Measurements from ENCODE around the gene CBY2. TPM values are rescaled to one million over a fixed set of nuclear protein-coding genes. Genes with fewer than 3 reads are reported as not detected.
"Not testable (repeated sequence)": the region's sequence is repeated elsewhere in the genome, so short reads cannot be mapped to it uniquely, and the experiment has no call there.

The CBY2 gene
- total RNA-seq, 1 donor: not detected

DNA sequence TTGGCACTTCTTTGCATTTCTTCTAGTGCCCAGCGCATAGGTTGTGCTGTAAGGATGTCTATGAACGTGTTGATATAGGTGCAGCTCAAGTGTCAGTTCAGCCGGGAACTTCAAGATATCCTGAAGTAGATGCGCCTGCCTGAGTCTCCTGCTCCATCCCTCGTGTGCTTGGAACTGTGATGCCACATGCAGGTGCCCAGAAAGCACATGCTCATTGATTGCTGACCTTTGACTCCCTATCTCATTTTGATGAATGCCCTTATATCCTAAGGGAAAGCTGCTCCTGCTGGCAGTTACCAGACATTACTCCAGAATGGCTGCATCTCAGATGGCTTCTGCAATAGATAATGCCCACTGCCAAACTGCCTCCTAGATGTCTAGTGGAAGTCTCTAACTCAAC is 40.9 kb downstream of the CBY2 start:
- TF ChIP-seq, protein P1, sequence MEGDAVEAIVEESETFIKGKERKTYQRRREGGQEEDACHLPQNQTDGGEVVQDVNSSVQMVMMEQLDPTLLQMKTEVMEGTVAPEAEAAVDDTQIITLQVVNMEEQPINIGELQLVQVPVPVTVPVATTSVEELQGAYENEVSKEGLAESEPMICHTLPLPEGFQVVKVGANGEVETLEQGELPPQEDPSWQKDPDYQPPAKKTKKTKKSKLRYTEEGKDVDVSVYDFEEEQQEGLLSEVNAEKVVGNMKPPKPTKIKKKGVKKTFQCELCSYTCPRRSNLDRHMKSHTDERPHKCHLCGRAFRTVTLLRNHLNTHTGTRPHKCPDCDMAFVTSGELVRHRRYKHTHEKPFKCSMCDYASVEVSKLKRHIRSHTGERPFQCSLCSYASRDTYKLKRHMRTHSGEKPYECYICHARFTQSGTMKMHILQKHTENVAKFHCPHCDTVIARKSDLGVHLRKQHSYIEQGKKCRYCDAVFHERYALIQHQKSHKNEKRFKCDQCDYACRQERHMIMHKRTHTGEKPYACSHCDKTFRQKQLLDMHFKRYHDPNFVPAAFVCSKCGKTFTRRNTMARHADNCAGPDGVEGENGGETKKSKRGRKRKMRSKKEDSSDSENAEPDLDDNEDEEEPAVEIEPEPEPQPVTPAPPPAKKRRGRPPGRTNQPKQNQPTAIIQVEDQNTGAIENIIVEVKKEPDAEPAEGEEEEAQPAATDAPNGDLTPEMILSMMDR (IDR thresholded peaks at IDR 0.05; ENCODE audit: insufficient read depth, low read depth, low read length): no peak
- no peak for DNase-seq (ENCODE audit: low read depth)
- no peak overlapping the region for H3K4me3 ChIP-seq (ENCODE audit: low read depth, low read length)

DNA sequence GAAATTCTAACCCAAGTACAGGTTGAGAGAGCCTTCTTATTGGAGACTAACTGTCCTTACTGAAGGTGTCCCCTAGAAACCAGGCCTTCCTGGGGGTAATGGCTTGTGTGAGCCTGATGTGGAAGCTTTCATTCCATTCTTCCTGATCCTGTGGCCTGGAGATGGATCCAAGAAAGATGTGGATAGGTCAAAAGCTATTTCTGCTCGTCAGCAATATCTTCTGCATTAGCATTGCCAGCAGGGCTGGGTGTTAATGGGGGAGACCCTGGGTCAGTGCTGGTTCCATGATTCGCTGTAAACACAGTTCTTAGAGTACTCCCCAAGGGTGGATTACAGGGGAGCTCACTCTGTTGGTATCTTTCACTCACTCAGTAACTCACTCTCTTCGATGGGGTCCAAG is 42.9 kb downstream of the CBY2 start:
- DNase-seq (ENCODE audit: low read depth): no peak
- H3K4me3 ChIP-seq (ENCODE audit: low read depth, low read length): no peak overlapping the region
- TF ChIP-seq, protein P1 (IDR thresholded peaks at IDR 0.05; ENCODE audit: insufficient read depth, low read depth, low read length): no peak

DNA sequence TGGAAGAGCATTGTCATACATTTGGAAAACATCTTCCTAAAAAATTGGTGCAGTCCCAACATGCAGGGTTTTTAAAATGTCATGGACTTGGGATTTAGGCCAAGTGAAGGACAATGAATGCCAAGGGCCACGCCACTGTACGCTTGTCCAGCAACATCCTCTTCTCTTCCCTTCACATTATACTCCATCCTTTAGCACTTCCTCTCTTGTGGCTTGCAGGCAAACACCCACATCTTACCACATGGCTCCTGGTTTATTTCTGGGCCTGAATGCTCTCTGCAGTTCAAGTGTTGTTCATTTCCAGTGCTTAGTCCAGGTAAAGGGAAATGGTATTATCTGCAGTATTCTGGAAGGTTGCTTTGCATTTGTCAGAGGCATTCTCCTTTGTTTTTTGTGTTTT is 45.0 kb downstream of the CBY2 start:
- TF ChIP-seq, protein P1 (IDR thresholded peaks at IDR 0.05; ENCODE audit: insufficient read depth, low read depth, low read length): no peak
- no peak overlapping the region for H3K4me3 ChIP-seq (ENCODE audit: low read depth, low read length)
- DNase-seq (ENCODE audit: low read depth): no peak

DNA sequence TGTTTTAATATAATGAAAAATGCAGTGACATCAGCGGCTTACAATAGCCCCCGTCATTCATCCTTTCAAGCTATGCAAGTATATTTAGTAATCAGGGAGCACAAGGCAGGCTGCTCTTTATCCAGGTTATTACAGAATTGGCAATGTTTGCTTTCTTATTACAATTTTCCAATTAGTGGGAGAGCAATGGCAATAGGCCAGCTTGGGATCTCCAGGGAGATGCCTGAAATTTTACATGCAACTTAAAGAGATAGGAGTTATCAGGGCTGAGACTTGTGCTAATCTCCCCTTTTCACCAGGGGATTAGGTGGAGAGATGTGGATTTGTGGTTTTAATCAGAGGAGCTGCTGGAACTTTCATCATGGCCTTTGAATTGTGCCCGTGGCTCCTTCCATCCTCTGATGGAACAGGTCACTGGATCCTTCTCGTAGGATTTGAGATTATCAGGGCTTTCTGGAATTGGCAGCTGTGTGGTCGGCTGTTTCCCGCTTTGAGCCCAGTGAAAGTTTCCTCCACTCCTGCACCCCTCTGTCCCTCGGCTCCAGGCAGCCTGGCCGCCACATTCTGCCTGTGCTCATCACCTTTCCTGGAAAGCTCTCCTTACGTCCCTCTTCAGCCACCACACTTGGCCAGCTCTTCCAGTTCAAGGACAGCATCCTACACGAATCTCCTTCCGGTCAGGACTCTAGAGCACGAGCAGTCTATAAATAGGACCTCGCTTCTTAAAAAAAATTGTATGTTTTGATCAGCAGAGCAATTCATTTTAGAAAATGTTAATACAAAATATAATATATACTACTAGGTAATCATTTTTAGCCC is 47.0 kb downstream of the CBY2 start:
- H3K4me3 ChIP-seq (ENCODE audit: low read depth, low read length): no peak overlapping the region
- DNase-seq (ENCODE audit: low read depth): peak; percentile 12
- TF ChIP-seq, protein P1 (IDR thresholded peaks at IDR 0.05; ENCODE audit: insufficient read depth, low read depth, low read length): no peak

DNA sequence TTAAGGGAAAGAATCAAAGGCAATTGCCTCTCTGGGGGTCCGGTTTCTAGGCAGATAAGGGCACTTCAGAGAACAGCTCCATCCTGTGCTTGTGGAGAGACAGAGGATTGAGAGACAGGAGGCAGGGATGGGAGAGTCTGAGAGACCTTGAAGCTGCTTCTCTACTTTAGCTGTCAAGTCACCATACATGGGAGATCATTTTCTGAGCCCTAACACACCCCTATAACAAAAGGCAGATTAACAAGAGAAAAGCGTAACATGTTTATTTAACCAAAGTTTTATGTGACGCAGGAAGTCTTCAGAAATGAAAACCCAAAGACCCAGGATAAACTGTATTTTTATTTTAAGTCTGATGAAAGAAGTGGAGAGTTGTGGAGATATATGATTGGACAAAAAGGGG is 48.4 kb downstream of the CBY2 start:
- no peak overlapping the region for H3K4me3 ChIP-seq (ENCODE audit: low read depth, low read length)
- TF ChIP-seq, protein P1 (IDR thresholded peaks at IDR 0.05; ENCODE audit: insufficient read depth, low read depth, low read length): no peak
- no peak for DNase-seq (ENCODE audit: low read depth)

DNA sequence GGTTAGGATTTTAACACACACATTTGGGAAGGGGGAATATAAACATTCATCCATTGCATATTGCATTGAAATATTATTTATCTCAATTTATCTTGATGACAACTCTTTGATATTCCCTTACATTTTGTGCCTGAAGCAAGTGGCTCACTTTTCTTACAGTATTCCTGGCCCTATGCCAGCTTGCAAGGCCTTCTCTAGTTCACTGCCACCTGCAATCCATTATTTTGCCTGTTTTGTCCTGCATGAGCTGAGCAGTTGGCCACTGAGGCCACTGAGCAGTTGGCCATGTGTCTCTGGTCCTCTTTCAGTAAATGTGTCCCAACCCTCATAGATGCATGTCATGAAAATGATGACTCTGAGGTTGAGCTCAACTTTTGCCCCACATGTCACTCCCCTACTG is 49.8 kb downstream of the CBY2 start:
- H3K4me3 ChIP-seq (ENCODE audit: low read depth, low read length): no peak overlapping the region
- no peak for DNase-seq (ENCODE audit: low read depth)
- TF ChIP-seq, protein P1 (IDR thresholded peaks at IDR 0.05; ENCODE audit: insufficient read depth, low read depth, low read length): no peak

DNA sequence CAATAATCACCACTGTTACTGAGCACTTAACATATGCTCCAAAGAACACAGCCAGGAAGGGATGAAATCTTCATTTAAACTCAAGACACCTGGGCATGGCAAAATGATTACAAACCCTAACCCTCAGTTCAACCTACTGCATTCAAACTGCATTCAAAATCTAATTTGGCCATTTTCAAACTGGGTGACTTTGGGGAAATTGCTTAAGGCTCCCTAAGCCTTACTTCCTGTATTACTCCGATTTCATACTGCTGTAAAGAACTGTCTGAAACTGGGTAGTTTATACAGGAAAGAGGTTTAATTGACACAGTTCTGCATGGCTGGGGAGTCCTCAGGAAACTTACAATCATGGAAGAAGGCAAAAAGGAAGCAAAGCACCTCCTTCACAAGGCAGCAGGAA is 50.4 kb downstream of the CBY2 start:
- TF ChIP-seq, protein P1 (IDR thresholded peaks at IDR 0.05; ENCODE audit: insufficient read depth, low read depth, low read length): no peak
- no peak overlapping the region for H3K4me3 ChIP-seq (ENCODE audit: low read depth, low read length)
- no peak for DNase-seq (ENCODE audit: low read depth)

DNA sequence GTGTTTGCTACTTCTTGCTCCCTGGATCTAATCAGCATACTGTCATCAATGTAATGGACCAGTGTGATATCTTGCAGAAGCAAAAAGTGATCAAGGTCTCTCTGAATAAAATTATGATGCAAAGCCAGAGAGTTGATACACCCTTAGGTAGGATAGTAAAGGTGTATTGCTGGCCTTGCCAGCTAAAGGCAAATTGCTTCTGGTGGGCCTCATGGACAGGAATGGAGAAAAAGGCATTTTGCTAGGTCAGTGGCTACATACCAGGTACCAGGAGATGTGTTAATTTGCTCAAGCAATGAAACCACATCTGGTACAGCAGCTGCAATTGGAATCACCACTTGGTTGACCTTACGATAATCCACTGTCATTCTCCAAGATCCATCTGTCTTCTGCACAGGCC is 54.4 kb downstream of the CBY2 start:
- not testable (repeated sequence) for DNase-seq (ENCODE audit: low read depth)

DNA sequence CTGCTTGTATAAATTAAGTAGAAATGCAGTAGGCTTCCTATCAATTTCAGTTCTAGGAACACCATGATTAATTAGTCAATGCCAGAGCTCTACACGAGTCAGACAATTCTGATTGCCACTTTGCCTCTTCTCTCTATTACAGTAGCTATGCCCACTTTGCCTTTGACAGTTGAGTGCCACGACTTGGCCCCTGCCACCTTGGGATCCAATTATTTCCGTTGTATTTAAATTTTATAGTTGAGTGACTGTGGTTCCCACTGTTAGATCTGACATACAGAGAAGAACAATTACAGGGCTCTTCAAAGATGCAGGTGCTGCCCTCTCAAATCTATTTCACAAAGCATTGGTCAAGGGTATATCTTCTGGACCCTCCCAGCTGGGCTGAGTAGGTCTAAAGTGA is 55.5 kb downstream of the CBY2 start:
- not testable (repeated sequence) for H3K4me3 ChIP-seq (ENCODE audit: low read depth, low read length); DNase-seq (ENCODE audit: low read depth)

More for the DNA sequence above, 54.4 kb downstream of the CBY2 start:
- not testable (repeated sequence) for H3K4me3 ChIP-seq (ENCODE audit: low read depth, low read length)

All from fibroblast of villous mesenchyme (primary cell).